IMR-90 (cell line): ENCODE data around the gene DNAJA4.

Experiments
- BHLHE40 ChIP-seq: fragments of 150-350 bp; IDR thresholded peaks from 2 replicates; pipeline ENCODE4 v1.6.1; 2016; ENCODE audit warnings: mild to moderate bottlenecking, low read depth, low read length
- CEBPB ChIP-seq: IDR thresholded peaks from 2 replicates; pipeline ENCODE4 v1.6.1; 2012; ENCODE audit warnings: low read depth, low read length, improper control_type of control experiment
- ELK1 ChIP-seq: fragments of 150-350 bp; IDR thresholded peaks from 2 replicates; pipeline ENCODE4 v1.6.1; 2016; ENCODE audit warnings: low read depth, mild to moderate bottlenecking, low read length, moderate library complexity, borderline replicate concordance
- FOS ChIP-seq: fragments of 150-350 bp; IDR thresholded peaks from 2 replicates; pipeline ENCODE4 v1.6.1; 2016; ENCODE audit warnings: low read depth, low read length
- MAFK ChIP-seq: IDR thresholded peaks from 2 replicates; pipeline ENCODE4 v1.6.1; 2012; ENCODE audit warnings: low read depth, low read length, improper control_type of control experiment
- MAZ ChIP-seq: IDR thresholded peaks from 2 replicates; pipeline ENCODE4 v1.6.1; 2012; ENCODE audit warnings: low read depth, mild to moderate bottlenecking, low read length, improper control_type of control experiment, moderate library complexity, borderline replicate concordance
- RAD21 ChIP-seq: IDR thresholded peaks from 2 replicates; pipeline ENCODE4 v1.6.1; 2012; ENCODE audit warnings: low read length, improper control_type of control experiment
- RFX5 ChIP-seq: IDR thresholded peaks from 2 replicates; pipeline ENCODE4 v1.8.0; 2012; ENCODE audit warnings: low read depth, mild to moderate bottlenecking, low read length, moderate library complexity
- USF2 ChIP-seq: fragments of 150-350 bp; IDR thresholded peaks from 2 replicates; pipeline ENCODE4 v1.6.1; 2017; ENCODE audit warnings: mild to moderate bottlenecking, antibody characterized with exemption, low read length, low read depth
- TF ChIP-seq, protein P1 (sequence below): conservative IDR thresholded peaks from 2 replicates; pipeline ENCODE4 v1.5.1; 2012; ENCODE audit warnings: mild to moderate bottlenecking, low read depth, low read length, improper control_type of control experiment

DNA sequence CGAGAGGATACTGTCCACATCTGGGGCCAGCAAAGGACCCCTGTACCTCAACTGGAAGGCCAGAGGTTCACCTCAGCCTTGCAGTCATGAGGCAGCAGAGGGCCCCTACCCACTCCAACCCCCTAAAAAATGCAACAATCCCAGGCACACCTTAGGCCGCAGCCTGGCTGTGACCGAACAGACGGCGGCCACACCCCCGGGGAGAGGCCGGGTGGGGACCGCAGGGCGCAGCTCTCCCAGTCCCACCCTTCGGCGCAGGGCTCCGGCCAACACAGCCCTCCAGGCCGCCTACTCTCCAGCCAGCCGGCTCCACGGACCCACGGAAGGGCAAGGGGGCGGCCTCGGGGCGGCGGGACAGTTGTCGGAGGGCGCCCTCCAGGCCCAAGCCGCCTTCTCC is 457 bp upstream of the DNAJA4 start:
- TF ChIP-seq, protein P1, sequence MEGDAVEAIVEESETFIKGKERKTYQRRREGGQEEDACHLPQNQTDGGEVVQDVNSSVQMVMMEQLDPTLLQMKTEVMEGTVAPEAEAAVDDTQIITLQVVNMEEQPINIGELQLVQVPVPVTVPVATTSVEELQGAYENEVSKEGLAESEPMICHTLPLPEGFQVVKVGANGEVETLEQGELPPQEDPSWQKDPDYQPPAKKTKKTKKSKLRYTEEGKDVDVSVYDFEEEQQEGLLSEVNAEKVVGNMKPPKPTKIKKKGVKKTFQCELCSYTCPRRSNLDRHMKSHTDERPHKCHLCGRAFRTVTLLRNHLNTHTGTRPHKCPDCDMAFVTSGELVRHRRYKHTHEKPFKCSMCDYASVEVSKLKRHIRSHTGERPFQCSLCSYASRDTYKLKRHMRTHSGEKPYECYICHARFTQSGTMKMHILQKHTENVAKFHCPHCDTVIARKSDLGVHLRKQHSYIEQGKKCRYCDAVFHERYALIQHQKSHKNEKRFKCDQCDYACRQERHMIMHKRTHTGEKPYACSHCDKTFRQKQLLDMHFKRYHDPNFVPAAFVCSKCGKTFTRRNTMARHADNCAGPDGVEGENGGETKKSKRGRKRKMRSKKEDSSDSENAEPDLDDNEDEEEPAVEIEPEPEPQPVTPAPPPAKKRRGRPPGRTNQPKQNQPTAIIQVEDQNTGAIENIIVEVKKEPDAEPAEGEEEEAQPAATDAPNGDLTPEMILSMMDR = no peak
- TF ChIP-seq MAZ (no peak), RAD21 (no peak), FOS (no peak), ELK1 (no peak), BHLHE40 (no peak), RFX5 (no peak), CEBPB (no peak), USF2 (no peak), MAFK (no peak)
